ENCODE measurements around the gene FASN. TPM values are rescaled to one million over a fixed set of nuclear protein-coding genes. Genes with fewer than 3 reads are reported as not detected.

FASN gene
- total and polyA plus RNA-seq, 2 of the 13 experiments (the other 11 are each of a cell fraction or from before 2014, with no cell fraction given), result 51.7 to 101 TPM

GRCh38 chr17:82050761-82051641, 47.0 kb downstream of the FASN start (continued):
- TF ChIP-seq ZBTB2 (CRISPR knock-in tag; IDR thresholded peaks at IDR 0.05; ENCODE audit: low read depth), result no peak
- no peak for TF ChIP-seq CEBPG (CRISPR knock-in tag; IDR thresholded peaks at IDR 0.05)
- TF ChIP-seq ZNF331 (CRISPR knock-in tag; IDR thresholded peaks at IDR 0.05), result no peak
- TF ChIP-seq EED (CRISPR knock-in tag; IDR thresholded peaks at IDR 0.05), result 0 out of 2 replicates have a peak, but pooled peaks have one; percentile 74
- TF ChIP-seq MEF2D (CRISPR knock-in tag; IDR thresholded peaks at IDR 0.05), result no peak
- TF ChIP-seq ZNF20 (CRISPR knock-in tag; IDR thresholded peaks at IDR 0.05), result no peak
- no peak for TF ChIP-seq SIX1 (CRISPR knock-in tag; IDR thresholded peaks at IDR 0.05; ENCODE audit: borderline replicate concordance)
- TF ChIP-seq HMG20B (CRISPR knock-in tag; conservative IDR thresholded peaks at IDR 0.05), result no peak
- TF ChIP-seq AGO2 (optimal IDR thresholded peaks at IDR 0.05; ENCODE audit: low read depth, low read length), result peak; percentile 85
- no peak for TF ChIP-seq ZNF530 (CRISPR knock-in tag; IDR thresholded peaks at IDR 0.05; ENCODE audit: low read depth)
- TF ChIP-seq E2F1 (CRISPR knock-in tag; IDR thresholded peaks at IDR 0.05), result no peak
- TF ChIP-seq ISL2 (CRISPR knock-in tag; IDR thresholded peaks at IDR 0.05), result no peak
- TF ChIP-seq SMAD3 (CRISPR knock-in tag; IDR thresholded peaks at IDR 0.05), result no peak
- no peak for TF ChIP-seq ZNF33B (CRISPR knock-in tag; IDR thresholded peaks at IDR 0.05)
- no peak; the same call in 1 of the 2 replicates for TF ChIP-seq ZNF335 (CRISPR knock-in tag; IDR thresholded peaks at IDR 0.05)
- TF ChIP-seq MAF1 (CRISPR knock-in tag; IDR thresholded peaks at IDR 0.05; ENCODE audit: borderline replicate concordance), result 0 out of 2 replicates have a peak, but pooled peaks have one; percentile 19
- TF ChIP-seq THAP7 (CRISPR knock-in tag; IDR thresholded peaks at IDR 0.05), result 0 out of 2 replicates have a peak, but pooled peaks have one; percentile 27
- no peak for TF ChIP-seq NFYC (CRISPR knock-in tag; IDR thresholded peaks at IDR 0.05)
- TF ChIP-seq ZNF678 (CRISPR knock-in tag; IDR thresholded peaks at IDR 0.05), result peak; percentile 49; the same call in 1 of the 2 replicates
- TF ChIP-seq SRY (CRISPR knock-in tag; IDR thresholded peaks at IDR 0.05), result no peak
- no peak for TF ChIP-seq HHEX (CRISPR knock-in tag; IDR thresholded peaks at IDR 0.05)
- TF ChIP-seq TRAFD1 (CRISPR knock-in tag; IDR thresholded peaks at IDR 0.05; ENCODE audit: borderline replicate concordance), result no peak
- no peak for TF ChIP-seq ZNF558 (CRISPR knock-in tag; IDR thresholded peaks at IDR 0.05; ENCODE audit: borderline replicate concordance)
- no peak for TF ChIP-seq NRL (CRISPR knock-in tag; IDR thresholded peaks at IDR 0.05; ENCODE audit: borderline replicate concordance)
- TF ChIP-seq ZFP36L2 (CRISPR knock-in tag; IDR thresholded peaks at IDR 0.05), result no peak
- no peak; the same call in none of the 2 replicates for TF ChIP-seq SP4 (CRISPR knock-in tag; IDR thresholded peaks at IDR 0.05)
- TF ChIP-seq ZNF343 (CRISPR knock-in tag; IDR thresholded peaks at IDR 0.05), result no peak
- TF ChIP-seq KMT2A (CRISPR knock-in tag; IDR thresholded peaks at IDR 0.05), result peak; percentile 56

Data from HepG2 (cell line).